Activated CD4-positive, alpha-beta T cell treated with anti-CD3 and anti-CD28 coated beads, Interleukin-2, amount 10 ng/mL, durations not matched to agents 7 days and 5 days (primary cell): Measurements from ENCODE around the gene AFF1. TPM values are rescaled to one million over a fixed set of nuclear protein-coding genes. Genes with fewer than 3 reads are reported as not detected.
"Not testable (repeated sequence)": the region's sequence is repeated elsewhere in the genome, so short reads cannot be mapped to it uniquely, and the experiment has no call there.

Experiments used
- CTCF ChIA-PET: fragments of 350-600 bp; sonication (Branson Sonifier 250); formaldehyde crosslinking; loops from one replicate; lab custom pipeline; 2021; ENCODE audit warnings: antibody characterized with exemption; lab: Charles Lee
- POLR2A ChIA-PET: fragments of 350-600 bp; sonication (Branson Sonifier 250); formaldehyde crosslinking; loops from one replicate; lab custom pipeline; 2021; ENCODE audit warnings: antibody characterized with exemption; lab: Charles Lee
- DNase-seq: peaks from one replicate; pipeline ENCODE4 v3.0.0-alpha.2; 2020
- H3K27ac Mint-ChIP-seq: one replicate; pipeline ENCODE4 v1.8.0; 2021; ENCODE audit warnings: mild to moderate bottlenecking, moderate library complexity, mixed read lengths
- H3K27me3 Mint-ChIP-seq: one replicate; pipeline ENCODE4 v1.8.0; 2021; ENCODE audit warnings: mixed read lengths
- H3K36me3 Mint-ChIP-seq: one replicate; pipeline ENCODE4 v1.8.0; 2021; ENCODE audit warnings: low read depth, mixed read lengths
- H3K4me1 Mint-ChIP-seq: one replicate; pipeline ENCODE4 v1.8.0; 2021; ENCODE audit warnings: mixed read lengths
- H3K4me3 Mint-ChIP-seq: one replicate; pipeline ENCODE4 v1.8.0; 2021; ENCODE audit warnings: mild to moderate bottlenecking, moderate library complexity, mixed read lengths
- H3K9me3 Mint-ChIP-seq: one replicate; pipeline ENCODE4 v1.8.0; 2021; ENCODE audit warnings: mixed read lengths
- total RNA-seq, 2 experiments: library from RNA; stranded (reverse); gene quantifications; one replicate each; pipeline ENCODE4 v1.2.3, GENCODE V29; 2021

Gene AFF1
- total RNA-seq, 2 experiments from 2014 or later, result 71.4 to 74.5 TPM

- CTCF ChIA-PET, result interaction anchor here (0.6 to 2.5 kb wide), 3 partner anchors 90 to 388 kb away, joined by 3 to 7 read pairs (median 3); no protein-coding TSS in a partner anchor
- Mint-ChIP-seq H3K4me1 (peaks cover 83% of the 10 kb centered on the region), H3K27ac (peak overlapping the region; percentile 60), H3K27me3 (no peaks in the 10 kb centered on the region), H3K36me3 (peaks cover 8% of the 10 kb centered on the region), H3K4me3 (no peak overlapping the region), H3K9me3 (no peaks in the 10 kb centered on the region)
- no peak for DNase-seq
- POLR2A ChIA-PET, result no interaction called here
Measured at GRCh38 chr4:87012265-87012953, 77.6 kb downstream of the AFF1 start.

DNA sequence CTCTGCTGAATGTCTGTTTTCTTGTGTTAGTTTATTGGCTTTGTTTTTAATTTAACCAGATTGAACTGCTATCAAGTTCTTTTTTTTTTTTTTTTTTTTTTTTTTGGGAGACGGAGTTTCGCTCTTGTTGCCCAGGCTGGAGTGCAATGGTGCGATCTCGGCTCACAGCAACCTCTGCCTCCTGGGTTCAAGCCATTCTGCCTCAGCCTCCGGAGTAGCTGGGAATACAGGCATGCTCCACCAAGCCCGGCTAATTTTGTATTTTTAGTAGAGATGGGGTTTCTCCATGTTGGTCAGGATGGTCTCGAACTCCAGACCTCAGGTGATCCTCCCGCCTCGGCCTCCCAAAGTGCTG, 78.1 kb downstream of the AFF1 start:
- Mint-ChIP-seq H3K4me1 (peaks cover 87% of the 10 kb centered on the region), H3K27ac (peak overlapping the region; percentile 31)
- H3K4me3 Mint-ChIP-seq, H3K9me3 Mint-ChIP-seq, DNase-seq, POLR2A ChIA-PET, H3K36me3 Mint-ChIP-seq, H3K27me3 Mint-ChIP-seq: not testable (repeated sequence)
- CTCF ChIA-PET, result interaction anchor here (2.5 kb wide), 1 partner anchor 90 kb away, joined by 7 read pairs; no protein-coding TSS in a partner anchor

- peaks cover 3% of the 10 kb centered on the region for H3K9me3 Mint-ChIP-seq
- no peak for DNase-seq
- H3K27ac Mint-ChIP-seq, result no peak overlapping the region
- H3K4me1 Mint-ChIP-seq, result peaks cover 87% of the 10 kb centered on the region
- no peaks in the 10 kb centered on the region for H3K27me3 Mint-ChIP-seq
- peaks cover 8% of the 10 kb centered on the region for H3K36me3 Mint-ChIP-seq
- POLR2A ChIA-PET, result no interaction called here
- no peak overlapping the region for H3K4me3 Mint-ChIP-seq
- CTCF ChIA-PET, result no interaction called here
Measured at GRCh38 chr4:87014284-87014782, 79.5 kb downstream of the AFF1 start.

GRCh38 chr4:87015416-87015815, 80.6 kb downstream of the AFF1 start:
- Mint-ChIP-seq H3K27me3 (no peaks in the 10 kb centered on the region), H3K4me3 (no peak overlapping the region), H3K36me3 (peaks cover 6% of the 10 kb centered on the region), H3K4me1 (peaks cover 87% of the 10 kb centered on the region), H3K9me3 (peaks cover 3% of the 10 kb centered on the region), H3K27ac (no peak overlapping the region)
- ChIA-PET CTCF (no interaction called here), POLR2A (no interaction called here)
- DNase-seq, result no peak

GRCh38 chr4:87017580-87018342, 83.0 kb downstream of the AFF1 start:
- Mint-ChIP-seq H3K27me3 (no peaks in the 10 kb centered on the region), H3K9me3 (peaks cover 3% of the 10 kb centered on the region), H3K27ac (no peak overlapping the region), H3K4me3 (no peak overlapping the region), H3K4me1 (peaks cover 78% of the 10 kb centered on the region), H3K36me3 (peaks cover 11% of the 10 kb centered on the region)
- CTCF ChIA-PET, result interaction anchor here (0.9 to 1.4 kb wide), 3 partner anchors 95 to 110 kb away, joined by 3 to 4 read pairs (median 3); no protein-coding TSS in a partner anchor
- POLR2A ChIA-PET, result interaction anchor here (0.5 kb wide), 1 partner anchor 32 kb away, joined by 9 read pairs; no protein-coding TSS in a partner anchor
- no peak for DNase-seq

GRCh38 chr4:87018753-87019152, 83.9 kb downstream of the AFF1 start:
- Mint-ChIP-seq H3K4me3 (no peak overlapping the region), H3K9me3 (peaks cover 3% of the 10 kb centered on the region), H3K27me3 (no peaks in the 10 kb centered on the region), H3K36me3 (peaks cover 9% of the 10 kb centered on the region), H3K27ac (no peak overlapping the region), H3K4me1 (peaks cover 68% of the 10 kb centered on the region)
- ChIA-PET POLR2A (no interaction called here), CTCF (interaction anchor here (0.9 to 1.4 kb wide), 3 partner anchors 96 to 111 kb away, joined by 3 to 4 read pairs (median 3); no protein-coding TSS in a partner anchor)
- no peak for DNase-seq

DNA sequence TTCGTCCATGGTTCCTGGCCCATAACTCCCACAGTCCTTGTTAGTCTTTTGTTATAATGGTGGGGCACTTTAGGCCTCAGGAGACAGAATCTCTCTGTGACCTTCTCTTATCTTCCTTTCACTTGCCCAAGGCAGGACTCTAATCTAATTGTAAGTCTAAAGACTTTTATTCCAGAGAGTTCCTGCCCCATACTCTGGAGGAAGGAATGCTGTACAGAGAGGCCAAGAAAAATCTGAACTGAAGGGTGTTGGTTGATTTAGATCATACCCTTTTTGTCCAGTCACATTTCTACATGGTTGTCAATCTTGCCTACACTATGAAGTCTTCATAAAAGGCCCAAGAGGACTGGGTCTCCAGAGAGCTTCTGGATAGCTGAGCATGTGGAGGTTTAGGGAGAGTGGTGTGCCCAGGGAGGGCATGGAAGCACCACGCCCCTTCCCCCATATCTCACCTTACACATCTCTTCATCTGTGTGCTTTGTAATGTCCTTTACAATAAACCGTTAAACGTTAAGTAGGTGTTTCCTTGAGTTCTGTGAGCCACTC, 84.5 kb downstream of the AFF1 start:
- peak overlapping the region; percentile 52 for H3K27ac Mint-ChIP-seq
- peaks cover 9% of the 10 kb centered on the region for H3K36me3 Mint-ChIP-seq
- ChIA-PET CTCF (interaction anchor here (1.1 to 1.4 kb wide), 3 partner anchors 10 to 99 kb away, joined by 3 read pairs; no protein-coding TSS in a partner anchor), POLR2A (no interaction called here)
- H3K27me3 Mint-ChIP-seq, result no peaks in the 10 kb centered on the region
- peaks cover 65% of the 10 kb centered on the region for H3K4me1 Mint-ChIP-seq
- peaks cover 3% of the 10 kb centered on the region for H3K9me3 Mint-ChIP-seq
- H3K4me3 Mint-ChIP-seq, result no peak overlapping the region
- DNase-seq, result no peak

DNA sequence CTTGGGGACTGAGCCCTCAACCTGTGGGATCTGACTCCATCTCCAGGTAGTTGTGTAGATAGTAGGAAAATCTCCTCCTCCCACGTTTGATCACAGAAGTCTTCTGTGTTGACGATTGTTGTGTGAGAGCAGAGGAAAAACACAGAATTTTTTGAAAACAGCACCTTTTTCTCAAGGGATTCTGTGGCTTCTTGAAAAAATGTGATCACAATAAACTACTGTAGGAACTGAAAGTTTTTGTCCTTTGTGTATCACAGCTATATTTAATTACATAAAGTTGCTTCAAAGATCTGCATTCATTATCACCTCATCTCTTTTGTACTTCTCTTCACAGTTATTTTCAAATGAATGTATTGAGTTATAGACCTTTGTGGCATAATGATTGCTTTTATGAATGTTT, 85.1 kb downstream of the AFF1 start:
- ChIA-PET POLR2A (no interaction called here), CTCF (interaction anchor here (1.1 kb wide), 2 partner anchors 11 to 97 kb away, joined by 3 read pairs; no protein-coding TSS in a partner anchor)
- Mint-ChIP-seq H3K4me1 (peaks cover 61% of the 10 kb centered on the region), H3K27me3 (no peaks in the 10 kb centered on the region), H3K9me3 (peaks cover 3% of the 10 kb centered on the region), H3K4me3 (no peak overlapping the region), H3K36me3 (peaks cover 9% of the 10 kb centered on the region), H3K27ac (no peak overlapping the region)
- DNase-seq, result no peak

GRCh38 chr4:87024201-87024600, 89.4 kb downstream of the AFF1 start:
- CTCF ChIA-PET, result interaction anchor here (0.6 kb wide), 1 partner anchor 100 kb away, joined by 3 read pairs; no protein-coding TSS in a partner anchor
- Mint-ChIP-seq H3K4me3 (no peak overlapping the region), H3K27me3 (no peaks in the 10 kb centered on the region), H3K27ac (no peak overlapping the region), H3K36me3 (peaks cover 7% of the 10 kb centered on the region), H3K4me1 (peaks cover 46% of the 10 kb centered on the region), H3K9me3 (no peaks in the 10 kb centered on the region)
- POLR2A ChIA-PET, result no interaction called here
- DNase-seq, result no peak

DNA sequence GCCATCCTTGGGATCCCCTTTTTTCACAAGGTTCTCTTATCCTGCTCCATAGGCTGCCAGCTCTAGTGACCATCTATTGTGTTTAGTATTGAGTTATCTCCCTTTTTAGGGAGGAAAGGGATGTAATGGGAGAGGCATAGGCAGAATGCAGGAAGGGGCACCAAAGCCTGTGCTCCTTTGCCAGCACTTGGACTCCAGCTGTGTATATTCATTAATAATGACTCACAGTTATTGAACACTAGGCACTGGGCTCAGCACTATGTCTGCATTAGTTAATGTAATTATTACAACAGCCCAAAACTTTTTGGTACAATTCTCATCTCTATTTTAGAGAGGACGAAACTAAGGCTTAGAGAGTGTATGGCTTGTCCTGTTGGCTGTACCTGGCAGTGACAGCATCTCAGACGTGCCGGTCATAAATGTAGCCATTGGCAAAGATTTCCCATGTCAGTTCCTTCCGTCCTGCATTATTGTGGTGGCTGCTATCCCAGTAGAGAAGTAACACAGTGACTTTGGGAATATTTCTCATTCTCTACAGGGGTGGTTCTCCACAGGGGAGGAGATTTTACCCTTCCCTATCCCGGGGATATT, 90.3 kb downstream of the AFF1 start:
- CTCF ChIA-PET, result no interaction called here
- no peaks in the 10 kb centered on the region for H3K27me3 Mint-ChIP-seq
- POLR2A ChIA-PET, result no interaction called here

DNA sequence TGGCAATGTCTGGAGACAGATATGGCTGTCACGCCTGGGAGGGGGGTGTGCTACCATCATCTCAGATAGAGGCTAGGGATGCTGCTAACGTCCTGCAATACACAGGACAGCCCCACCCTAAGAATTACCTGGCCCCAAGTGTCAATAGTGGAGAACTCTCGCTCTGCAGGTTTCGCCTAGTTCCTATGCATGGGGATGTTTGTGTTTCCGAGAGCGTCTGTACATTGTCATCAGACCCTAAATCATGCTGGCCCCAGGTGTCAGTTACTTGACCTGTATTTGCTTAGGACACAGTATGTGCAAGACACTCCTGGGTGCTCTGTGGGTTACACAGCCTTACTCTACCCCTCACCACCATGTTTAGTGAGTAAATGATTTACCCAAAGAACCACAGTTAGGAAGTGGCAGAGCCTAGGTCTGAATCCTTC, 90.8 kb downstream of the AFF1 start:
- H3K9me3 Mint-ChIP-seq, result no peaks in the 10 kb centered on the region
- POLR2A ChIA-PET, result no interaction called here
- CTCF ChIA-PET, result no interaction called here
- H3K36me3 Mint-ChIP-seq, result peaks cover 11% of the 10 kb centered on the region
- no peak for DNase-seq
- H3K4me3 Mint-ChIP-seq, result no peak overlapping the region
- H3K27me3 Mint-ChIP-seq, result no peaks in the 10 kb centered on the region
- H3K4me1 Mint-ChIP-seq, result peaks cover 38% of the 10 kb centered on the region
- no peak overlapping the region for H3K27ac Mint-ChIP-seq

More for the DNA sequence above, 90.3 kb downstream of the AFF1 start:
- Mint-ChIP-seq H3K4me3 (no peak overlapping the region), H3K27ac (no peak overlapping the region), H3K36me3 (peaks cover 11% of the 10 kb centered on the region), H3K9me3 (no peaks in the 10 kb centered on the region), H3K4me1 (peaks cover 43% of the 10 kb centered on the region)
- no peak for DNase-seq

DNA sequence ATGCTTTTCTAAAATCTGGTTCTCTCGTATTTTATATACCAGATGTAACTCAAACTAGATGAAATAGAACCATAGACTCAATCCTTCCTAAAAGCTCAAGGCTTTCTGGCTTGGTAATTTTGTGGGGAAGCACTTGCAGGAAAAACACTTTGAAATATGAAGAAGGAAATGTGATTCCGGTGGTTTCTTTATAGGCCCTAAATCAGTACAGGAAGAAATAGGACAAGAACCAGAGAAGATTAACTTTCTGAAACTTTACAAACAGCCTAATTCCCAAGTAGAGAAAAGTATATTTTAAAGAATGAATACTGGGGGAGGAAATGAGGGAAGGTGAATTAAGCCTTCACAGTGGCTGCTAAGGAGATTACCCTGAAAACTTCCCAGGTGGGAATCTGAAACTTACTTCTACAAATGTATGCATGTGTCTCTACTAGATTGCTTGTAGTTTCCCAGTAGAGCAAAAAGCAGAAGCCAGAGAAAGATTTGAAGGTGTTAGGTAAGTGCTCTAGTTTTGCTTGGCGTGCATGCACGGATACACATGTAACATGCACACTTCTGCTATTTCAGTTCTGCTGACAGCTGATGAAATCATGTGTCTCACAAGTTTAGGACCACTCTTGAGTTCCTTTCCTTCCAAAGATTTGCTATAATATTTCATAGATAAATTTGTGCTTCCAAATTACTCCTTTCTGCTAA, 92.1 kb downstream of the AFF1 start:
- ChIA-PET CTCF (no interaction called here), POLR2A (no interaction called here)
- Mint-ChIP-seq H3K4me3 (no peak overlapping the region), H3K36me3 (peaks cover 6% of the 10 kb centered on the region), H3K27me3 (no peaks in the 10 kb centered on the region), H3K9me3 (no peaks in the 10 kb centered on the region), H3K4me1 (peaks cover 31% of the 10 kb centered on the region), H3K27ac (no peak overlapping the region)
- no peak for DNase-seq
